Measurements from ENCODE around the gene TMC3. TPM values are rescaled to one million over a fixed set of nuclear protein-coding genes. Genes with fewer than 3 reads are reported as not detected.

The TMC3 gene
- polyA plus RNA-seq, 2 of the 4 experiments (the other 2 are of a cell fraction), result not detected

GRCh38 chr15:81343371-81343770, 30.6 kb downstream of the TMC3 start:
- H3K4me1 ChIP-seq, result peaks cover 9% of the 10 kb centered on the region; the same call in 2 of the 3 replicates
- no peak overlapping the region for H3K4me2 ChIP-seq
- H3K4me3 ChIP-seq, result no peak overlapping the region
- no peak for FAIRE-seq
- 6% methylated on average over 4 of the region's 4 CpGs for WGBS (ENCODE audit: missing lambda C conversion rate)
- DNase-seq (ENCODE audit: low read depth in 1 of 2, low spot score in 1 of 2), result no peak
- ATAC-seq, result no peak
- TF ChIP-seq CHD4 (IDR thresholded peaks at IDR 0.05; ENCODE audit: borderline replicate concordance) (no peak), USF2 (IDR thresholded peaks at IDR 0.05) (no peak), EHMT2 (IDR thresholded peaks at IDR 0.05; ENCODE audit: low read depth) (no peak), HOXA7 (CRISPR knock-in tag; IDR thresholded peaks at IDR 0.05) (no peak), TFCP2L1 (CRISPR knock-in tag; IDR thresholded peaks at IDR 0.05) (no peak), ATOH8 (CRISPR knock-in tag; IDR thresholded peaks at IDR 0.05; ENCODE audit: low read depth) (no peak), CTCF (IDR thresholded peaks at IDR 0.05) (no peak), RNF2 (IDR thresholded peaks at IDR 0.05; ENCODE audit: borderline replicate concordance, low read depth) (no peak), E2F6 (IDR thresholded peaks at IDR 0.05; ENCODE audit: borderline replicate concordance, low read depth) (no peak), KDM1A (IDR thresholded peaks at IDR 0.05; ENCODE audit: low read depth) (no peak), EP300 (IDR thresholded peaks at IDR 0.05) (no peak), NPAS2 (CRISPR knock-in tag; IDR thresholded peaks at IDR 0.05; ENCODE audit: borderline replicate concordance) (no peak), CBX2 (IDR thresholded peaks at IDR 0.05; ENCODE audit: borderline replicate concordance, low read depth) (no peak)
- CTCF ChIA-PET, result interaction anchor here (0.6 to 2.2 kb wide), 5 partner anchors 8 to 325 kb away, joined by 3 to 13 read pairs (median 3); no protein-coding TSS in a partner anchor
- H3K9me3 ChIP-seq, result no peaks in the 10 kb centered on the region
- no peak overlapping the region for H3K27ac ChIP-seq
- POLR2A ChIA-PET, result no interaction called here

GRCh38 chr15:81341351-81341750, 32.7 kb downstream of the TMC3 start:
- Histone ChIP-seq H3K4me3 (no peak overlapping the region), H3K9me3 (no peaks in the 10 kb centered on the region), H3K4me1 (peaks cover 13% of the 10 kb centered on the region; the same call in 2 of the 3 replicates), H3K4me2 (no peak overlapping the region), H3K27ac (no peak overlapping the region)
- TF ChIP-seq NPAS2 (CRISPR knock-in tag; IDR thresholded peaks at IDR 0.05; ENCODE audit: borderline replicate concordance) (no peak), FOSL2 (IDR thresholded peaks at IDR 0.05) (no peak), FOSL2 (CRISPR knock-in tag; IDR thresholded peaks at IDR 0.05) (no peak), POLR2A (IDR thresholded peaks at IDR 0.05; ENCODE audit: low read length) (no peak), CEBPB (IDR thresholded peaks at IDR 0.05) (no peak), KDM1A (IDR thresholded peaks at IDR 0.05; ENCODE audit: low read depth) (no peak), ZSCAN20 (CRISPR knock-in tag; IDR thresholded peaks at IDR 0.05) (no peak), USF2 (IDR thresholded peaks at IDR 0.05) (no peak), FOXS1 (CRISPR knock-in tag; IDR thresholded peaks at IDR 0.05) (no peak), ATOH8 (CRISPR knock-in tag; IDR thresholded peaks at IDR 0.05; ENCODE audit: low read depth) (no peak), FOSB (CRISPR knock-in tag; IDR thresholded peaks at IDR 0.05) (no peak), BCL3 (IDR thresholded peaks at IDR 0.05) (no peak), PBX3 (IDR thresholded peaks at IDR 0.05) (no peak), CBX8 (IDR thresholded peaks at IDR 0.05) (no peak), CHD4 (IDR thresholded peaks at IDR 0.05; ENCODE audit: borderline replicate concordance) (no peak), JUNB (IDR thresholded peaks at IDR 0.05) (no peak), CBX2 (IDR thresholded peaks at IDR 0.05; ENCODE audit: borderline replicate concordance, low read depth) (no peak)
- ATAC-seq, result no peak
- no peak for DNase-seq (ENCODE audit: low read depth in 1 of 2, low spot score in 1 of 2)
- no peak for FAIRE-seq
- ChIA-PET POLR2A (no interaction called here), CTCF (interaction anchor here (1.1 to 4.2 kb wide), 5 partner anchors 9 to 75 kb away, joined by 3 to 18 read pairs (median 4); no protein-coding TSS in a partner anchor)
- 3% methylated on average over 4 of the region's 4 CpGs for WGBS (ENCODE audit: missing lambda C conversion rate)
